HFF-Myc (cell line): Measurements from ENCODE around the gene CCDC6.
"Not testable (repeated sequence)": the region's sequence is repeated elsewhere in the genome, so short reads cannot be mapped to it uniquely, and the experiment has no call there.

Source experiments
- DNase-seq: peaks from one replicate; pipeline ENCODE4 v3.0.0-alpha.2; 2011; ENCODE audit warnings: low read depth; ENCODE audit errors: extremely low read depth
- H3K4me3 ChIP-seq: replicated peaks from 2 replicates; pipeline ENCODE4 v1.5.1; 2011; ENCODE audit warnings: low read depth, mild to moderate bottlenecking, control low read depth, low read length
- TF ChIP-seq, protein P1 (sequence below): IDR thresholded peaks from 2 replicates; pipeline ENCODE4 v1.5.1; 2012; ENCODE audit warnings: mild to moderate bottlenecking, low read depth, low read length, control low read depth; ENCODE audit errors: missing control alignments

The CCDC6 gene

DNA sequence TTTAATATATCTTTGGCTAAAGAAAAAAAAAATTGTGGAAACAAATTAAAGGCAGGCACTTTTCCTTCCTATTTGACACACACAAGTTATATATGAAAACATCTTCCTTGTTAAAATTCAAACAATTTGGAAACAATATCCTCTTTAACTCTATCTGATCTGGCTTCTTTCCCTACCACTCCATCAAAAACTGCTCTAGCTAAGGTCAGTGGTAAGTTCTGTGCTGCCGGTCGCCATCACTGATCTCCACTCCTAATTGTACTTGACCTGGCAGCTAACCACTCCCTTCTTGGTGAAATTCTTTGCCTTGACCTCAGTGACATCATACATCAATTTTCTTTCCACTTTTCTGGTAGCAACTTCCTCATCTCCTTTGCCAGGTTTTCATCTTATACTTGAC lies 105.2 kb downstream of the CCDC6 start:
- H3K4me3 ChIP-seq: no peak overlapping the region
- no peak for DNase-seq
- TF ChIP-seq, protein P1, sequence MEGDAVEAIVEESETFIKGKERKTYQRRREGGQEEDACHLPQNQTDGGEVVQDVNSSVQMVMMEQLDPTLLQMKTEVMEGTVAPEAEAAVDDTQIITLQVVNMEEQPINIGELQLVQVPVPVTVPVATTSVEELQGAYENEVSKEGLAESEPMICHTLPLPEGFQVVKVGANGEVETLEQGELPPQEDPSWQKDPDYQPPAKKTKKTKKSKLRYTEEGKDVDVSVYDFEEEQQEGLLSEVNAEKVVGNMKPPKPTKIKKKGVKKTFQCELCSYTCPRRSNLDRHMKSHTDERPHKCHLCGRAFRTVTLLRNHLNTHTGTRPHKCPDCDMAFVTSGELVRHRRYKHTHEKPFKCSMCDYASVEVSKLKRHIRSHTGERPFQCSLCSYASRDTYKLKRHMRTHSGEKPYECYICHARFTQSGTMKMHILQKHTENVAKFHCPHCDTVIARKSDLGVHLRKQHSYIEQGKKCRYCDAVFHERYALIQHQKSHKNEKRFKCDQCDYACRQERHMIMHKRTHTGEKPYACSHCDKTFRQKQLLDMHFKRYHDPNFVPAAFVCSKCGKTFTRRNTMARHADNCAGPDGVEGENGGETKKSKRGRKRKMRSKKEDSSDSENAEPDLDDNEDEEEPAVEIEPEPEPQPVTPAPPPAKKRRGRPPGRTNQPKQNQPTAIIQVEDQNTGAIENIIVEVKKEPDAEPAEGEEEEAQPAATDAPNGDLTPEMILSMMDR: no peak

GRCh38 chr10:59799421-59799820 lies 106.9 kb downstream of the CCDC6 start:
- TF ChIP-seq, protein P1: no peak
- DNase-seq: no peak
- no peak overlapping the region for H3K4me3 ChIP-seq

DNA sequence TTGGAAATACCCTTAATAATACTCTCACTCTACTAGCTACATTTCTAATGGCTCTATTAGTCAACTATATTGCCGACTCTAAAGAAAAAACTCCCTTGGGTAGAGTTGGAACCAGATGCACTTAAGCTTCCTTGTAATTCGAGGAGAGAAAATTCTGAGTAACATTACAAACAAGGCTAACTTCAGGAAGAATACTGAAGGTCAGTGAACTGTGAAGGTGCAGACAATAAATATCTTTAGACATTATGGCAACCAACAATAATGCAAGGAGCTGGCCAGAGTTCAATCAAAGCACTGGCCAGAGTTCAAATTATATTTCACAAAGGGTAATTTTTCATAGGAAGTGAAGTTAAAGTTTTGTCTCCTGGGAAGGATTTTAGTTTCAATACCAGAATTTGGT lies 112.4 kb downstream of the CCDC6 start:
- no peak overlapping the region for H3K4me3 ChIP-seq
- DNase-seq: no peak
- TF ChIP-seq, protein P1: no peak

GRCh38 chr10:59792812-59793211 lies 113.5 kb downstream of the CCDC6 start:
- DNase-seq: no peak
- TF ChIP-seq, protein P1: no peak

DNA sequence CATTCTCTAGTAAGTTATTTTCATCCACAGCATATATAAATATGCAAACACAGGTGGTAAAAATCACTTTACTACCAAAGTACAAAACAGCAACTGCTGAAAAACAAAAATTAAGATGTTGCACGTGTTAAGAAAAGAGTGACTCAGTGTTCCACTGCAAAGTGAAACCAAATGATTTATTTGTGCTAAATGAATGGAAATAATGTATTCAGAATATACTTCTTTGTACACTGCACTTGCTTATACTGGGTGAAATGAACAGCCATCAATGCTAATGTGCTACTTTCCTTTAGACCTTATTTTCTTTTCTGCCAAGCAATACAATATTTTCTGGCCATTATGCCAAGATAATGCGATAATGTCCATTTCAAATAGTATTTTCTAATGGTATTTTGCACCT lies 114.8 kb downstream of the CCDC6 start:
- DNase-seq: no peak
- TF ChIP-seq, protein P1: no peak
- H3K4me3 ChIP-seq: no peak overlapping the region

More at GRCh38 chr10:59792812-59793211, 113.5 kb downstream of the CCDC6 start:
- no peak overlapping the region for H3K4me3 ChIP-seq

- DNase-seq, H3K4me3 ChIP-seq: not testable (repeated sequence)
Observed at GRCh38 chr10:59790080-59790479, 116.3 kb downstream of the CCDC6 start.

GRCh38 chr10:59788914-59789313 lies 117.4 kb downstream of the CCDC6 start:
- not testable (repeated sequence) for DNase-seq, H3K4me3 ChIP-seq

DNA sequence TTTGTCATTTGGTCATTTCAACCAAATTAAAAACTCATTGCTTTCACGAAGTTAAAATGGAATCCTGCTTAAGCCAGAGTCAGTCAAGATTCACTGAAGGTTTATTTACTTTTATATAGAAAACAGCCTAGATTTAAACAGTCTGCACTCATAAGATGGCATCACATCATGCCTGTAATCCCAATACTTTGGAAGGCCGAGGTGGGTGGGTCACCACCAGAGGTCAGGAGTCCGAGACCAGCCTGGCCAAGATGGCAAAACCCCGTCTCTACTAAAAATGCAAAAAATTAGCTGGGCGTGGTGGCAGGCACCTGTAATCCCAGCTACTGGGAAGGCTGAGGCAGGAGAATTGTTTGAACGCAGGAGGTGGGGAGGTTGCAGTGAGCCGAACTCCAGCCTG lies 119.3 kb downstream of the CCDC6 start:
- DNase-seq, H3K4me3 ChIP-seq: not testable (repeated sequence)

DNA sequence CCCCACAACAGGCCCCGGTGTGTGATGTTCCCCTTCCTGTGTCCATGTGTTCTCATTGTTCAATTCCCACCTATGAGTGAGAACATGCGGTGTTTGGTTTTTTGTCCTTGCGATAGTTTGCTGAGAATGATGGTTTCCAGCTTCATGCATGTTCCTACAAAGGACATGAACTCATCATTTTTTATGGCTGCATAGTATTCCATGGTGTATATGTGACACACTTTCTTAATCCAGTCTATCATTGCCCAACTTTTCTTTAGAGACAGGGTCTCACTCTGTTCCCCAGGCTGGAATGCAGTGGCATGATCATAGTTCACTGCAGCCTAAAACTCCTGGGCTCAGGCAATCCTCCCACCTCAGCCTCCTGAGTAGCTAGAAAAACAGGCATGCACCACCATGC lies 120.9 kb downstream of the CCDC6 start:
- not testable (repeated sequence) for H3K4me3 ChIP-seq, DNase-seq
